GM12892 (cell line): ENCODE measurements around the gene OVAAL.

ENCODE experiments used
- POLR2A ChIP-seq: IDR thresholded peaks from 2 replicates; pipeline ENCODE4 v1.6.1; 2011; ENCODE audit warnings: low read depth, low read length, control low read depth
- POLR2AphosphoS5 ChIP-seq: IDR thresholded peaks from 2 replicates; pipeline ENCODE4 v1.6.1; 2011; ENCODE audit warnings: low read depth, low read length, control low read depth

DNA sequence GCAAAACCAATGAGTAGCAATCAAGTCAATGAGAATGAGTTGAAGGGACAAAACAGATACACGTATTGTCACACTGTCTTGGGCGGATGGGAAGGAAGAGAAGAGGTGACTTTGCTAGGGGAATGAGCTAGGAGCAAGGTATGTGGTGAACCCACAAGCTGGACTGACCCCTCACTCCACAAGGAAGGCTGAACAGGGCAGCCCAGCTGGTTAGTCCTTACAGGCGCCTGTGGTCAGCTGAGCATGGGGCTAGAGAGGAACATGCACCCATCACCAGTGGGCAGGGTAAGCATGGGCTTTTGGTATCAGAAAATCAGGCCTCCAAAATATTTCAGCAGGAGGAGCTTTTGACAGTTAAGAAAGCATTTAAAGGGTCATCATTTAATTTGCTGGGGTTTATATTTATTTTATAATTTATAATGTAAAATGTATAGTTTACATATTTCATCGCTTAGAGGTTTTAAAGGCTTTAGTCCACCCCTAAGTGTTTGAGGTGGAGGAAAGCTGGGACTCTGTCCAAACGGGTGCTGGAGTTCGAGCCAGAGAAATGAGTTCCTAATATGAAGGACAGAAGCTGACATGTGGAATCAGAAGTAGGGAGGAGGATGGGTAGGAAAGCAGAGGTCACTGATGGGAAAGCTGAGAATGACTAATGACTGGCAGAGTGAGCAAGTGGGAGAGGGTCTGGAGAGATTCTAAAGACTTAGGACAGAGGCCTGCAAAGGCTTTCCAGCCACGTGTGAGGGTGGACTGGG is 34.4 kb upstream of the OVAAL start:
- TF ChIP-seq POLR2AphosphoS5 (no peak), POLR2A (no peak)
